HUES48 (cell line): Measurements from ENCODE around the gene DLEC1.

ENCODE experiments used
- H3K27ac ChIP-seq: one replicate; pipeline ENCODE4 v1.7.0; 2013; ENCODE audit warnings: low read depth, low read length, inconsistent platforms
- H3K27me3 ChIP-seq: 2 replicates; pipeline ENCODE4 v1.6.1; 2013; ENCODE audit warnings: mild to moderate bottlenecking, low read length; ENCODE audit not compliant: control insufficient read depth, insufficient read depth
- H3K36me3 ChIP-seq: 2 replicates; pipeline ENCODE4 v1.6.1; 2013; ENCODE audit warnings: low read length; ENCODE audit not compliant: control insufficient read depth, insufficient read depth
- H3K4me1 ChIP-seq: 2 replicates; pipeline ENCODE4 v1.6.1; 2013; ENCODE audit warnings: mild to moderate bottlenecking, low read length; ENCODE audit not compliant: control insufficient read depth, insufficient read depth
- H3K4me3 ChIP-seq: 2 replicates; pipeline ENCODE4 v1.5.1; 2013; ENCODE audit warnings: mild to moderate bottlenecking, low read depth, low read length
- H3K9ac ChIP-seq: 2 replicates; pipeline ENCODE4 v1.6.1; 2013; ENCODE audit warnings: mild to moderate bottlenecking, low read depth, low read length, moderate library complexity
- H3K9me3 ChIP-seq: 2 replicates; pipeline ENCODE4 v1.6.1; 2013; ENCODE audit warnings: low read length; ENCODE audit not compliant: control insufficient read depth, insufficient read depth

The DLEC1 gene

DNA sequence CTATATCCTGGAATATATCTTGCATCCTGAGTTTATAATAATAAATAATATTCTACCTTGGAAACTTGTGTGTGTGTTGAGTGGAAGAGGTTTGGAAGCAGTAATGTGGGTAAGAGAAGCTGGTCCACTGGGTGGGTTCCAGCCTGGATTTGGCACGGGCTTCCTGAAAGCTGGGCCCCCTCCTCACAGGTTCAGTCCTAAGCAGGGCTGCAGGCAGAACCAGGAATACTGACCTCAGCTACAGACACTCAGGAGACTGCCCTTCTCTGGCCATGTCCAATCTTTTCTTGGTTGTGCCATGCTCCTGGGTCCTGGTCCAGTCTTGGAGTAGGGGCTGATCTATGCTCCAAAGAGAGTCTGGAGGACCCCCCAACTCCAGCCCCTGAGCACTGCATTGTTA, 104.0 kb downstream of the DLEC1 start:
- peaks cover 12% of the 10 kb centered on the region for H3K4me1 ChIP-seq
- H3K36me3 ChIP-seq: peaks cover 19% of the 10 kb centered on the region
- peaks cover 2% of the 10 kb centered on the region; the same call in 1 of the 2 replicates for H3K27me3 ChIP-seq
- H3K9me3 ChIP-seq: no peaks in the 10 kb centered on the region
- H3K27ac ChIP-seq: no peak overlapping the region
- no peak overlapping the region for H3K9ac ChIP-seq
- H3K4me3 ChIP-seq: no peak overlapping the region

DNA sequence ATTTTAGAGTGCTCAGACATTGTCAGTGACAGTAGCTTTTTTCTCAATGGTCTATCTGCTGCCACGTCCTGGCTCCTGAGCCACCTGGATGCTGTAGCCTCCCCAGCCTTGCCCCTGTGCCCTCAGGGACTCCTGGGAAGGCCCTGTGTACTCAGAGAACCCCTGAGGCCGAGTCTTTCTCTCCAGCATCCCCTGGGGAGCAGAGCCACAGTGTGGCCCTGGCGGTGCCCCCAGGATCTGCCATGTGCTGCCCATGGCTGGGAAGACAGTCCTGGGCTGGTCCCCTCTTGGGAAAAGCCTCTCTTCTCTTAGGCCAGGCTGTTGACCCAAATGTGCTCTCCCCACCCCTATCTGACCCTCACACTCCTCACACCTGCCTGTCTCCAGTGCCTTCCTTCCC, 104.5 kb downstream of the DLEC1 start:
- Histone ChIP-seq H3K9ac (no peak overlapping the region), H3K4me3 (no peak overlapping the region), H3K4me1 (peaks cover 8% of the 10 kb centered on the region; the same call in 1 of the 2 replicates), H3K27me3 (peaks cover 2% of the 10 kb centered on the region; the same call in 1 of the 2 replicates), H3K9me3 (no peaks in the 10 kb centered on the region), H3K36me3 (peaks cover 19% of the 10 kb centered on the region), H3K27ac (no peak overlapping the region)

DNA sequence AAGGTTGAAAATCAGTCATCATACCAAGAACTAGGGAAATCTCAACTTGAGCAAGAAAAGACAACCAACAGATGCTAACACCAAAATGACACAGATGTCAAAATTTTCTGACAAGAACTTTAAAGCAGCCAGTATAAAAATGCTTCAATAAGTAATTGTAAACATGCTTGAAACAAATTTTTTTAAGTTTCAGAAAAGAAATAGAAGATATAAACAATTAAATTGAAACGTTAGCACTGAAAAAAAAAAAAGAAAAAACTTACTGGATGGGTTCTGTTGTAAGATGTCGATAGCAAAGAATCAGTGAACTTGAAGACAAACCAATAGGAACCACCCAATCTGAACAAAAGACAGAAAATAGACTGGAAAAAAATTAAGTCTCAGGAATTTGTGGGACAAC, 107.5 kb downstream of the DLEC1 start:
- H3K4me1 ChIP-seq: no peaks in the 10 kb centered on the region
- no peak overlapping the region for H3K27ac ChIP-seq
- H3K36me3 ChIP-seq: peaks cover 9% of the 10 kb centered on the region
- H3K27me3 ChIP-seq: no peaks in the 10 kb centered on the region
- no peak overlapping the region for H3K9ac ChIP-seq
- no peak overlapping the region for H3K4me3 ChIP-seq
- no peaks in the 10 kb centered on the region for H3K9me3 ChIP-seq

DNA sequence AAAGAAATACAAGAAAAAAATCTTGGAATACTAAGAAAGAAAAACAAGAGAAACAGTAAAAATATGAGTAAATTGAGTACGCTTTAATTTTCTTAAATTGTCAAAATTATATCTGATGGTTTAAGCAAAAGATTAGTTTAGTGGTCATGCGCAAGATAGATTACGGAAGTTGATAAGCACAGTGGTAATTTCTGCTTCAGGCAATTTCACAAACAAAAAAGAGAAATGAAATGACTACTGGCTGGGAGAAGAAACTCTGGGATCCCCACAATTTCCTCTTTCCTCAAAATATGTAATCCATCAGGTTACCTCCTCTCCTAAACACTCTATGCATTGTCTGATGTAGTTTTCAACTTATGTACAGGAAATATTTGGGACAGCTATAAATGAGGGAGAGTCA, 108.4 kb downstream of the DLEC1 start:
- no peak overlapping the region for H3K4me3 ChIP-seq
- no peak overlapping the region for H3K27ac ChIP-seq
- H3K9me3 ChIP-seq: no peaks in the 10 kb centered on the region
- H3K4me1 ChIP-seq: no peaks in the 10 kb centered on the region
- no peaks in the 10 kb centered on the region for H3K27me3 ChIP-seq
- H3K36me3 ChIP-seq: no peaks in the 10 kb centered on the region
- no peak overlapping the region for H3K9ac ChIP-seq

DNA sequence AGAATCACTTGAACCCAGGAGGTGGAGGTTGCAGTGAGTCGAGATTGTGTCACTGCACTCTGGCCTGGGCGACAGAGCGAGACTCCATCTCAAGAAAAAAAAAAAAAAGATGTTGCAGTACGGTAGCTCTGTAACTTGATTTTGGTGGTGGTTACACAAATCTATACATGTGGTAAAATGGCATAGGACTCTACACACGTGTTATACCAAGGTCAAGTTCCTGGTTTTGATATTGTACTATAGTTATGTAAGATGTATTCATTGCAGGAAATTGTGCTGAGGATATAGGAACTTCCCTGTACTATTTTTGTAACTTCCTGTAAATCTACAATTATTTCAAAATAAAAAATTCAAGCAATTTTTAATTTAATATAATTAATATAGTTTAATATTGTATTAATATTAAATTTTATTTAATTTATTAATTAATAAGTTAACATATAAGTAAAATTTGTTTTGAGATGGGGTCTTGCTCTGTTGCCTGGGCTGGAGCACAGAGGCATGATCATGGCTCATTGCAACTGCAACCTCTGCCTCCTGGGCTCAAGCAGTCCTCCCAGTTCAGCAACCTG, 109.4 kb downstream of the DLEC1 start:
- H3K27ac ChIP-seq: no peak overlapping the region

DNA sequence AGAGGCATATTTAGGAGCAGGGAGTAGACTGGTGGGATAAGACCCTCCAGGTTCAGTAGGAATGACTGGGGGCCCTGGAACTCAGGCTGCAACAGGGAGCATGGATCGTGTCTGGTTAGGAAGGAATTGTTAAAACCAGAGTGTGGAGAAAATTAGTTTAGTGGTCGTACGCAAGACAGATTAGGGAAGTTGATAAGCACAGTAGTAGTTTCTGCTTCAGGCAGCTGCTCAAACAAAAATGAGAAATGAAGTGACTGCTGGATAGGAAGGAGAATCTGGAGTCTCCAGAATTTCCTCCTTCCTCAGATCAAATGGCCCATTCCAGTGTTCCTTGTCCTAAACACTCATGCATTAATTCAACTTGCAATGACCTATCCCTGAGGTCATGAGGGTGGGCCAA, 110.7 kb downstream of the DLEC1 start:
- Histone ChIP-seq H3K4me1 (no peaks in the 10 kb centered on the region), H3K9me3 (no peaks in the 10 kb centered on the region), H3K27me3 (no peaks in the 10 kb centered on the region), H3K9ac (no peak overlapping the region), H3K27ac (no peak overlapping the region), H3K4me3 (no peak overlapping the region), H3K36me3 (no peaks in the 10 kb centered on the region)

More for the DNA sequence above, 109.4 kb downstream of the DLEC1 start:
- H3K36me3 ChIP-seq: no peaks in the 10 kb centered on the region
- H3K4me3 ChIP-seq: no peak overlapping the region
- H3K27me3 ChIP-seq: no peaks in the 10 kb centered on the region
- no peaks in the 10 kb centered on the region for H3K4me1 ChIP-seq
- H3K9ac ChIP-seq: no peak overlapping the region
- H3K9me3 ChIP-seq: no peaks in the 10 kb centered on the region

DNA sequence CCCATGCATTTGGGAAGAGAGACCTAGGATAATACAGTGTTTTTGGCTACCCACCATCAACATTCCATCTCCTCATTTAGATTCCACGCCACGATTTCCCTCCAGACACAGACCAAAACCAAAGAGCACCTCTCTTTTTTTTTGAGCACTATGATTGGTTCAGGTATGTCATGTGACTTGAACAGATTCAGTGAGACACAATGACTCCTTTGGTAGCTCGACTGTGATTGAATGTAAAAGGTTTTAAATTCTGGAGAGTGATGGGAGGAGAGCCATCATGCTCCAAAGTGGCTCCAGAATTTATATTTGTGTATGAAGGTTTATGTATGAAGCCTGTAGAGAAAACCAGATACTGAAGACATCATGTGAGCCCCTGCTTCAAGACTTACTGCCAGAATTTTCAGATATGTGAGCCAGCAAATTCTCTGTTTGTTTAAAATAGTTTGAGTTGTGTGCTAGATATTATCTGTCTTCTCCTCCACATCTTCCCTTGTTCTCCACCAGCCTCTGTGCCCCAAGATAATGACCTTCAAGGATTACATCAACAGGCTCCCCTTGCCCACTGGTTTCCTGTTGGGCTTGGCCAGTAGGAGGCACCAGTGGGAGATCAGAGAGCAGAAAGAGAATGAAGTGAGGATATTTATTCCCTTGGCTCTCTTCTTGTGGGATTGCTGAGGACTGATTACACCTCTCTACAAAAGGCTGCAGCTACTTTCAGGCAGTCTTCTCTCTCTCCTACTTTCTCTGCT, 111.9 kb downstream of the DLEC1 start:
- H3K4me3 ChIP-seq: no peak overlapping the region
- H3K27me3 ChIP-seq: no peaks in the 10 kb centered on the region
- H3K4me1 ChIP-seq: no peaks in the 10 kb centered on the region
- no peaks in the 10 kb centered on the region for H3K36me3 ChIP-seq
- no peak overlapping the region for H3K9ac ChIP-seq
- H3K9me3 ChIP-seq: no peaks in the 10 kb centered on the region
- H3K27ac ChIP-seq: no peak overlapping the region

DNA sequence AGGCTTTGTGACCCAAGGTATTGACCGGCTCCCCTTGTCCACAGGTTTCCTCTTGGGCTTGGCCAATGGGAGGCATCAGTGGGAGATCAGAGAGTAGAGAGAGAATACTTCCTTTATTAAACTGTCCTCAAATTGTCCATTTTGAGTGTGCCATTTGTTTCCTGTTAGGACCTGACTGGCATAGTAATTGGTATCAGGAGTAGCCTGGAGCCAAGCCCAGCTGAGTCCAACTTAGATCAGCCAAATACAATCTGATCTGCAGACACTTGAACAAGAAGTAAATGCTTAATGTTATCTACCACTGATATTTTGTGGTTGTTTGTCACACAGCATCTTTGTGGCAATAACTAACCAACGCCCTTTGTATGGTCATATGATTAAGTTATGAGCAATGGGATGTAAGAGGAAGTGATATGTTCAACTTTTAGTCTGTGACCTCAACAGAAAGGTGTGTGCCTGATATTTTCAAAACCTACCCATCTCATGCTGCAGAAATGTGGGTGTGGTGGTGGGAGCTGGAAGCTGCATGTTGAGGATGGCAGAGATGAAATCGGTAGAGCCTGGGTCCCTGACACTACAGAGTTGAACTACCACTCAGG, 112.8 kb downstream of the DLEC1 start:
- H3K27me3 ChIP-seq: no peaks in the 10 kb centered on the region
- no peak overlapping the region for H3K9ac ChIP-seq
- no peaks in the 10 kb centered on the region for H3K9me3 ChIP-seq
- no peaks in the 10 kb centered on the region for H3K4me1 ChIP-seq
- no peak overlapping the region for H3K4me3 ChIP-seq
- H3K27ac ChIP-seq: no peak overlapping the region
- H3K36me3 ChIP-seq: no peaks in the 10 kb centered on the region

DNA sequence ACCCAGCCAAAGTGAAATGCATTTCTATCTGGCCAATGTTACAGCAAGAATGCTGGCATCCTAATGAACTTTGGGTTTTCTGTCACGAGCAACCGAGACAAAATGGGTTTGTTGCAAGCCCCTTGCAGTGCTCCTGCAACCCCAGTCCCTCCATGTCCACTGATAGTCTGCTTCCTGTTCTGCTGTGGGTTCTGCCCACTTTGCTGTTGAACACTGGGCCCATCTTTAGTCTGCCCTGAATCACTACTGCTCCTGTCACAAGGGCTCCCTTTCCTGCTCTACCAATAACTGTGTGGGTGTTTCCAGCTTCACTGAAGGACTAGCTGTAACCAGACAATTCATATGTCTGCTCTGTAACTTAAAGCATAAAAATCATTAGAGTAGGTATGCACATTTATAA, 113.6 kb downstream of the DLEC1 start:
- Histone ChIP-seq H3K4me1 (no peaks in the 10 kb centered on the region), H3K9me3 (no peaks in the 10 kb centered on the region), H3K27ac (no peak overlapping the region), H3K27me3 (no peaks in the 10 kb centered on the region), H3K4me3 (no peak overlapping the region), H3K36me3 (no peaks in the 10 kb centered on the region), H3K9ac (no peak overlapping the region)

DNA sequence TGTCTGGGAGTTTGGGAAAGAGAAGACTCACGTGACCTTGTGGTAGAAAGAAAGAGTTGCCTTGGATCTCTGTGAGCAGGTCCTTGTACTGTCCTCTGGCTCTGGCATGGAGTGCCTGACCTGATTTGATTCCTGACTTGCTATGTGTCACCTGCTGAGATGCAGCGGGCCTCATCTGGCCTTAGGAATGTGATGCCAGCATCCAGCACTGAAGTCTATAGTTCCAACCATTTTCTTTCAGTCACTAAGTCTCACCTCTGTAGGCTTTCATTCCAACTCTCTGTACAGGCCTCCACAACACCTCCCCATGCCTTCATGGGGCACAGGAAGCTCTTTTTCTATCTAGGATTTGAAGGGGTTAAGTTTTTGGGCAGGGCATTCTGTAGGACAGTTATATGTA, 114.2 kb downstream of the DLEC1 start:
- Histone ChIP-seq H3K4me1 (no peaks in the 10 kb centered on the region), H3K36me3 (no peaks in the 10 kb centered on the region), H3K27me3 (no peaks in the 10 kb centered on the region), H3K9ac (no peak overlapping the region), H3K27ac (no peak overlapping the region), H3K9me3 (no peaks in the 10 kb centered on the region), H3K4me3 (no peak overlapping the region)

DNA sequence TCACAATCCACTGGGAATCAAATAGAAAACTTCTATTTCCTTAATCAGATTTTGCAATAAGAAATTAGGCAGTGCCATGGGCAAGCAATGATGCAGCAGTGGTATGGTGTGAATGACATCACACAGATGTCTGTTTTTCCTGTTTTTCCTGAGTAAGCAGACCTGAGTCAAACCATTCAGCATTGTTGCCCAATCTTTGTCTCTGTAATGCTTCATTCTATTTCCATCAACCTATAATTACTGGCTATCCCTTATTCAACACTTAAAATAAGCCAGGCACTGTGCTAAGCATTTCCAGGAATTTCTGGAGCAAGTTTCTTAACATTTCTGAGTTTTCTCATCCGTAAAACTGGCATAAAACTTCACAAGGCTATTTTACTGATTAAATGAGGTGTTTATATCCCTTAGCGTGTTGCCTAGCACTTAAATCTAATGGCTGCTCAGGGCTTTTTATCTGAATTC, 115.1 kb downstream of the DLEC1 start:
- H3K4me3 ChIP-seq: no peak overlapping the region
- H3K27ac ChIP-seq: no peak overlapping the region
- no peaks in the 10 kb centered on the region for H3K9me3 ChIP-seq
- no peaks in the 10 kb centered on the region for H3K36me3 ChIP-seq
- H3K4me1 ChIP-seq: no peaks in the 10 kb centered on the region
- H3K9ac ChIP-seq: no peak overlapping the region
- H3K27me3 ChIP-seq: no peaks in the 10 kb centered on the region
